GM19193 (cell line): ENCODE results near the gene STEAP1B.

Experiments
- POLR2A ChIP-seq: IDR thresholded peaks from 4 replicates; pipeline ENCODE4 v1.6.1; 2011; ENCODE audit not compliant: insufficient read depth, insufficient read length; ENCODE audit errors: extremely low read depth

Gene STEAP1B

DNA sequence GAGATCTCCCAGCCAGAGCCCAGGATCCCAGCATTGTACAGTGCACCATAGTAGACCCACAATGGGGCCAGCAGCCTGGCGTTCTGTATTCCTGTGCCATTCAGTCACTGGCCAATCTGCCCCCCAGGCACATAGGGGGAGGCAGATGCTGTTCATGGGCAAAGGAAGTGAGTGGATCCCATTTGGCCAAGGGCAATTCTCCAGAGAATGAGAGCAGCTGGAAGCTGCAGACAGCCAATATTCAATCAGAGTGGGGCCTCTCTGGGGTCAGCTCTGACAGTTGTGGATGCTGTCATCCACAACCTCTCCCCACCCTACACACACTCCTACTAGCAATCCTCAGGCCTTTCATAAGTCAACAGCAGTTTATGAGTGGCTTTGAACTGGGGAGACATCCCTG lies 17.5 kb downstream of the STEAP1B start:
- no peak for TF ChIP-seq POLR2A

DNA sequence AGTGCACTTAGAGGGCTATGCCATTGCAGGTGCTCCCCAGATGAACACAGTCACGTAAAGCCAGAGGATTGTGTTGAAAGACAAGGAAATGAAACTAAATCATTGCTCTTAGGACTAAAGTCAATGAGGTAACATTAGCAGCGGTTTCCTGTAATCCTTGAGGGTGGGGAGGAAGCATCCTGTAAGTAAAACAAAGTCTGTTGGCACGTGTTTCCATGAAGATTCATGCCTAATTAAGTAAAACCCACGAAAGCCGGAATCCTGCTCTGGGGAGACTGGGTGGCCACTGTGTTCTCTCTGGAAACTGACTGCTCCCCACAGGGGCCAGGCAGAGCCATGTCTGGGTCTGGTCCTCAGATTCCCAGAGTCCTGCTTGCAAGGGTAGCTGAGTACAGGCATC lies 18.3 kb downstream of the STEAP1B start:
- TF ChIP-seq POLR2A, result no peak

DNA sequence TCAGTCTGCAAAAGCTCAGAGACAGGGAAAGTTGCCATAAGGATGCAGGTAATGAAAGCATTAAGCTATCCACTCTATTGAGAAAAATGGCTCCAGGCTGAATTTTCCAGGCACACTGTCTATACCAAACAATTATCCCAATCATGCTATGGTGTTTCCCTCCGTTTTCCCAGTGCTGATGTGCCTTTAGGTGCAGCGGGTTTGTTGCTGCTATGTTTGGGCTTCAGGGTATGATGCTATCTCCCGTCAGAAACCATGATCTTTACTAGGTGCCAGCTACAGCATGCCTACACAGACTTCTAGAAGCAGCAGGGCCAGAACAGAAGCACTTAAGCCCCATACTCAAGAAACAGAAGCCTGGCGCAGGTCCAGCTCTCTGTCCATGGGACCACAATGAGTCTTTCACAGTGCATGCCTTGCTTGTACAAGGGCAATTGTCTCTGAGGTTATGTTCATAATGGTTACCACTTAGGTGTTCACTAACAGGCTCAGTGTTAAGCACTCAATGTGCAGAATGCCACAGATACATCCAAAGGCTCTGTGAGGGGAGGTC lies 19.4 kb downstream of the STEAP1B start:
- TF ChIP-seq POLR2A, result no peak

DNA sequence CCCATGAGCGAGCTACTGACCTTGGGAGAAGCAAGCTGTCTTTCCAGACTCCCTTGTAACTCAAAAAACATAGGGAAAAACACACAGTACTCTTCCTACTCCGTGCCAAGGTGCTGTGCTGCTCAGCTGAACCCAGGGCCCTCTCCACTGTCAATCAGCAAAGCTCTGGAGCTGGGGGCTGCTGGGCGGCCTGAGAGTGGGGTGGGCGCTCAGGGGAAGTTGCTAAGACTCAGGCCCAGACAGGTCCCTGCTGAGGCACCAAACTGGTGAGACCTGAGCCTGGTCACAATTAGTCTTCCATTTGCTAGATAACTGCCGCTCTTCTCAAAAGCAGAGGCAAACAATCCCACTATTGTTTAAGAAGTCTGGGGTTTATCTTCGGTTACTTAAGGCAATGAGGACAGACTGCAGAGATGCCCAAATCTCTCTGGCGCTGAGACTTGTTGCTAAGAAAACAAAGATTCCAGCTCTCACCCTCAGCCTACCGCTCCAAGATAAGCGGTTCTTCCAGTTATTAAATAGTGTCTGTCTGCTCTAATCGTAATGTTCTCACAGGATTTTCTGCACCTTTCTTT lies 22.0 kb downstream of the STEAP1B start:
- TF ChIP-seq POLR2A, result no peak

DNA sequence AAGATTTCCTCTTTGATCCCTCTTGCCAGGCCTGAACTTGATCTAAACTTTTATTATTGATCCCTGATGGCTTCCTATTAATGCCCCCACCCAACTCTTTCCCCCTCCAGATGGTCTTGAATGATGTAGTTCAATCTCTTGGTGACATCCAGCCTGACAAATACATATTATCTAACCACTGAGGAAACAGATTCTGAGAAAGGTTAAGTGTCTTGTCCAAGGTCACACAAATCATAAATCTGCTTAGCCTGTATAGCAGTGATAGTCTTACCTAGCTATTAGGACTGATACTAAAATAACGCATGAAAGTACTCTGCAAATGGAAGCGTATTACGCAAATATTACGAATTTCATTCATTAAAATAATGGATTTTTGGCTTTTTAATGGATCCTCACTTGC lies 22.7 kb downstream of the STEAP1B start:
- no peak for TF ChIP-seq POLR2A

DNA sequence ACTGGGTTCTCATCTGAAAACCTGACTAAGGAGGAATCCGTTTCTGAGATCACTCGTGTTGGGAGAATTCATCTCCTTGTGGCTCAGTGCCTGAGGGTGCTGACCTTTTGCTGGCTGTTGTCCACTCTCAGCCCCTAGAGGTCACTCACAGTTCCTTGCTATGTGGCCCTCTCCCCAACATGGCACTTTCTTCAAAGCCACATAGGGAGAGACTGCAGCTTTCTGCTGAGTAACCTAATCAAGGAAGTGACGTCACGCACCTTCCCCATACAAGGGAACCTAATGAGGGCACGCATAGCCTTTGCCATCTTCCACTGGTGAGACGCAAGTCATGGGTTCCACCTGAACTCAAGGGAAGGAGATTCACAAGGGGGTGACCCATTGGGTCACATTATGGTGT lies 23.2 kb downstream of the STEAP1B start:
- no peak for TF ChIP-seq POLR2A

GRCh38 chr7:22474645-22475044 lies 25.3 kb downstream of the STEAP1B start:
- no peak for TF ChIP-seq POLR2A

- no peak for TF ChIP-seq POLR2A
Measured at GRCh38 chr7:22470981-22471380, 29.0 kb downstream of the STEAP1B start.

- TF ChIP-seq POLR2A, result no peak
Measured at GRCh38 chr7:22469371-22470143, 30.4 kb downstream of the STEAP1B start.

DNA sequence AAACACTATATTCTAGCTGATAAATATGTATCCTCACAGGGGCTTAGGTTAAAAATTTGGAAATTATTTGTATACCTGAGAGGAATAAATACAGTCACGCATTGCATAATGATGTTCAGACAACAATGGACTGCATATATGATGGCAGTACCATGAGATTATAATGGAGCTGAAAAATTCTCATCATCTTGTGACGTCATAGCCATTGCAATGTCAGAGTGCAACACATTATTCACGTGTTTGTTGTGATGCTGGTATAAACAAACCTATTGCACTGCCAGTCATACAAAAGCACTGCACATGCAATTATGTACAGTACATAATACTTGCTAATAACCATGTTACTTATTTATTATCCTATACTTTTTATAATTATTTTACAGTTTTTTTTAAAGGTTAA lies 31.4 kb downstream of the STEAP1B start:
- TF ChIP-seq POLR2A, result no peak

GRCh38 chr7:22464299-22464698 lies 35.7 kb downstream of the STEAP1B start:
- no peak for TF ChIP-seq POLR2A

- TF ChIP-seq POLR2A, result no peak
Measured at GRCh38 chr7:22460363-22460988, 39.5 kb downstream of the STEAP1B start.

GRCh38 chr7:22457471-22457870 lies 42.5 kb downstream of the STEAP1B start:
- TF ChIP-seq POLR2A, result no peak

DNA sequence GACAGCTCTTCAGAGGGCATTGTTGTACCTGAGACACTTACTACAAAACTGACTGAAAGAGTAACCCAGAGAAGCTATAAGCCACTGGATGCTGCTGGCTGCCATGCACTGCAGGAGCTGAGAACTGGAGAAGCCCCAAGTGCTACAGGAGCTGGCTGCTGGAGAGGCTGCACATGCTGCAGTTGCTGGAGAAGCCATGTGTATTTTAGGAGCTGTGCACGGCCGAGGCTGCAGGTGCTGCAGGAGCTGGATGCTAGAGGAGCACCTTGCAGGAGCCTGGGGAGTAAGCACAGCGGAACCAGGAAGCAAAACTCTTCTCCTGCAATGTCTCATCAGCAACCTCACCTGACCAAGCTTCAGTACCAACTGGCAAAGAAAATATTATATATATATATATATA lies 45.5 kb downstream of the STEAP1B start:
- TF ChIP-seq POLR2A, result no peak

GRCh38 chr7:22452960-22453558 lies 46.9 kb downstream of the STEAP1B start:
- no peak for TF ChIP-seq POLR2A
